ENCODE measurements around the gene PDZD4. TPM values are rescaled to one million over a fixed set of nuclear protein-coding genes. Genes with fewer than 3 reads are reported as not detected.

Gene PDZD4
- total and polyA plus RNA-seq, 9 donors: 1.6 to 6.3 (median 3.8) TPM

- Histone ChIP-seq H3K27ac (ENCODE audit: low read length) (no peak overlapping the region), H3K4me1 (ENCODE audit: control insufficient read depth, insufficient read depth, low read length) (no peaks in the 10 kb centered on the region), H3K27me3 (ENCODE audit: control insufficient read depth, insufficient read depth, low read length) (peaks cover 3% of the 10 kb centered on the region), H3K4me3 (ENCODE audit: low read length) (no peak overlapping the region), H3K36me3 (ENCODE audit: control insufficient read depth, insufficient read depth, low read length) (no peaks in the 10 kb centered on the region), H3K9me3 (replicated peaks; ENCODE audit: control insufficient read depth, low read depth, low read length) (no peaks in the 10 kb centered on the region)
- DNase-seq: no peak
- 82% methylated on average over 18 of the region's 21 CpGs for WGBS (ENCODE audit: insufficient coverage)
Measured at GRCh38 chrX:153772316-153773217, 57.8 kb downstream of the PDZD4 start.

GRCh38 chrX:153771415-153772315 lies 58.7 kb downstream of the PDZD4 start:
- 80% methylated on average over 30 of the region's 37 CpGs for WGBS (ENCODE audit: insufficient coverage)
- no peaks in the 10 kb centered on the region for H3K36me3 ChIP-seq (ENCODE audit: control insufficient read depth, insufficient read depth, low read length)

GRCh38 chrX:153770601-153771414 lies 59.5 kb downstream of the PDZD4 start:
- no peak overlapping the region for H3K4me3 ChIP-seq (ENCODE audit: low read length)

More at GRCh38 chrX:153771415-153772315, 58.7 kb downstream of the PDZD4 start:
- no peak overlapping the region for H3K27ac ChIP-seq (ENCODE audit: low read length)
- no peaks in the 10 kb centered on the region for H3K9me3 ChIP-seq (replicated peaks; ENCODE audit: control insufficient read depth, low read depth, low read length)
- no peaks in the 10 kb centered on the region for H3K27me3 ChIP-seq (ENCODE audit: control insufficient read depth, insufficient read depth, low read length)
- DNase-seq: no peak
- peaks cover 4% of the 10 kb centered on the region for H3K4me1 ChIP-seq (ENCODE audit: control insufficient read depth, insufficient read depth, low read length)
- H3K4me3 ChIP-seq (ENCODE audit: low read length): no peak overlapping the region

GRCh38 chrX:153769865-153770600 lies 60.3 kb downstream of the PDZD4 start:
- Histone ChIP-seq H3K4me1 (ENCODE audit: control insufficient read depth, insufficient read depth, low read length) (peaks cover 9% of the 10 kb centered on the region), H3K9me3 (replicated peaks; ENCODE audit: control insufficient read depth, low read depth, low read length) (no peaks in the 10 kb centered on the region), H3K36me3 (ENCODE audit: control insufficient read depth, insufficient read depth, low read length) (no peaks in the 10 kb centered on the region), H3K27ac (ENCODE audit: low read length) (no peak overlapping the region), H3K27me3 (ENCODE audit: control insufficient read depth, insufficient read depth, low read length) (no peaks in the 10 kb centered on the region), H3K4me3 (ENCODE audit: low read length) (no peak overlapping the region)
- 82% methylated on average over 22 of the region's 25 CpGs for WGBS (ENCODE audit: insufficient coverage)
- no peak for DNase-seq

More at GRCh38 chrX:153770601-153771414, 59.5 kb downstream of the PDZD4 start:
- no peak for DNase-seq
- Histone ChIP-seq H3K9me3 (replicated peaks; ENCODE audit: control insufficient read depth, low read depth, low read length) (no peaks in the 10 kb centered on the region), H3K4me1 (ENCODE audit: control insufficient read depth, insufficient read depth, low read length) (peaks cover 9% of the 10 kb centered on the region), H3K27ac (ENCODE audit: low read length) (no peak overlapping the region), H3K36me3 (ENCODE audit: control insufficient read depth, insufficient read depth, low read length) (no peaks in the 10 kb centered on the region), H3K27me3 (ENCODE audit: control insufficient read depth, insufficient read depth, low read length) (no peaks in the 10 kb centered on the region)
- WGBS (ENCODE audit: insufficient coverage): 91% methylated on average over 15 of the region's 18 CpGs

DNA sequence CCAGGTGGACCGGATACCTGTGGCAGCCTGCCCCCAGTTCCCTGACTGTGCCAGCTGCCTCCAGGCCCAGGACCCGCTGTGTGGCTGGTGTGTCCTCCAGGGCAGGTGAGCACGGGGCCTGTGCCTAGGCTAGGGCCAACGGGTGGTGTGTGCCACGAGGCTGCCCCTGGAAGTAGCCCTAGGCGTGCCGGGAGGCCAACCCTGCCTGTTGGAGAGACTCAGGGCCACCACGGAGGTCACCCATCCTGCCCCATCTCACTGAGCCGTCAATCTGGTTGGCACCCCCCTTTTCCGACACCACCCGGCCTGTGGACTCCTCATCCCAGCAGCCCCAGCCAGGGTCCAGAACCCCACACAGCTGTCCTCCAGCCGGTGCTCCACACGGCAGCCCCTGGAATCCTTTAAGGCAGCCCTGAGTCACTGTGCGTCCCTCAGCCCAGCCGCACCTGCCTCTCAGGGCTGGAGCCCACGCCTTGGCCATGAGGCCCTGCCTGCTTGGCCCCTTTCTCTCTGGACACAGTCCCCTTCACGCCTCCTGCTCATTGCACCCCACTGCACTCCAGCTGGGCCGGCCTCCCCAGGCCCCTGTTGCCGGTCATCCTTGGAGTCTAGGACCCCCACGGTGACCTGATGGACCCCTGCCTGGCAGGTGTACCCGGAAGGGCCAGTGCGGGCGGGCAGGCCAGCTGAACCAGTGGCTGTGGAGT lies 61.0 kb downstream of the PDZD4 start:
- Histone ChIP-seq H3K4me3 (ENCODE audit: low read length) (no peak overlapping the region), H3K4me1 (ENCODE audit: control insufficient read depth, insufficient read depth, low read length) (peaks cover 9% of the 10 kb centered on the region), H3K9me3 (replicated peaks; ENCODE audit: control insufficient read depth, low read depth, low read length) (no peaks in the 10 kb centered on the region), H3K36me3 (ENCODE audit: control insufficient read depth, insufficient read depth, low read length) (no peaks in the 10 kb centered on the region), H3K27ac (ENCODE audit: low read length) (no peak overlapping the region), H3K27me3 (ENCODE audit: control insufficient read depth, insufficient read depth, low read length) (no peaks in the 10 kb centered on the region)
- DNase-seq: no peak
- WGBS (ENCODE audit: insufficient coverage): 84% methylated on average over 23 of the region's 23 CpGs

GRCh38 chrX:153768311-153769157 lies 61.8 kb downstream of the PDZD4 start:
- Histone ChIP-seq H3K27ac (ENCODE audit: low read length) (no peak overlapping the region), H3K36me3 (ENCODE audit: control insufficient read depth, insufficient read depth, low read length) (no peaks in the 10 kb centered on the region), H3K27me3 (ENCODE audit: control insufficient read depth, insufficient read depth, low read length) (peaks cover 2% of the 10 kb centered on the region), H3K4me1 (ENCODE audit: control insufficient read depth, insufficient read depth, low read length) (peaks cover 14% of the 10 kb centered on the region), H3K9me3 (replicated peaks; ENCODE audit: control insufficient read depth, low read depth, low read length) (no peaks in the 10 kb centered on the region), H3K4me3 (ENCODE audit: low read length) (no peak overlapping the region)
- DNase-seq: no peak
- WGBS (ENCODE audit: insufficient coverage): 77% methylated on average over 18 of the region's 22 CpGs

DNA sequence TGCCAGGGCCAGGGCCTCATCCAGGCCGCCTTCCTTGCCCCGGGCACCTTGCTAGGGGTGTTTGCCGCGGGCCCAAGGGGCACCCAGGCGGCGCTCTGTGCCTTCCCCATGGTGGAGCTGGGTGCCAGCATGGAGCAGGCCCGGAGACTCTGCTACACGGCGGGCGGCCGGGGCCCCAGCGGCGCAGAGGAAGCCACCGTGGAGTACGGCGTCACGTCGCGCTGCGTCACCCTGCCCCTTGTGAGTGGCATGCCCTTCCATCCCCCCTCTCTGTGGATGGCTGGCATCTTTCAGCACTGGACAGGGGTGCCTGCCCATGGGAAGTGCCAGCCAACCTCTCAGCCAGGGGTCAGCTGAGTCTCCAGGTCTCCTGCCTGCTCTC lies 62.7 kb downstream of the PDZD4 start:
- Histone ChIP-seq H3K27ac (ENCODE audit: low read length) (no peak overlapping the region), H3K36me3 (ENCODE audit: control insufficient read depth, insufficient read depth, low read length) (no peaks in the 10 kb centered on the region), H3K4me3 (ENCODE audit: low read length) (no peak overlapping the region), H3K9me3 (replicated peaks; ENCODE audit: control insufficient read depth, low read depth, low read length) (no peaks in the 10 kb centered on the region), H3K27me3 (ENCODE audit: control insufficient read depth, insufficient read depth, low read length) (peaks cover 2% of the 10 kb centered on the region), H3K4me1 (ENCODE audit: control insufficient read depth, insufficient read depth, low read length) (peaks cover 14% of the 10 kb centered on the region)
- no peak for DNase-seq
- 91% methylated on average over 20 of the region's 20 CpGs for WGBS (ENCODE audit: insufficient coverage)

DNA sequence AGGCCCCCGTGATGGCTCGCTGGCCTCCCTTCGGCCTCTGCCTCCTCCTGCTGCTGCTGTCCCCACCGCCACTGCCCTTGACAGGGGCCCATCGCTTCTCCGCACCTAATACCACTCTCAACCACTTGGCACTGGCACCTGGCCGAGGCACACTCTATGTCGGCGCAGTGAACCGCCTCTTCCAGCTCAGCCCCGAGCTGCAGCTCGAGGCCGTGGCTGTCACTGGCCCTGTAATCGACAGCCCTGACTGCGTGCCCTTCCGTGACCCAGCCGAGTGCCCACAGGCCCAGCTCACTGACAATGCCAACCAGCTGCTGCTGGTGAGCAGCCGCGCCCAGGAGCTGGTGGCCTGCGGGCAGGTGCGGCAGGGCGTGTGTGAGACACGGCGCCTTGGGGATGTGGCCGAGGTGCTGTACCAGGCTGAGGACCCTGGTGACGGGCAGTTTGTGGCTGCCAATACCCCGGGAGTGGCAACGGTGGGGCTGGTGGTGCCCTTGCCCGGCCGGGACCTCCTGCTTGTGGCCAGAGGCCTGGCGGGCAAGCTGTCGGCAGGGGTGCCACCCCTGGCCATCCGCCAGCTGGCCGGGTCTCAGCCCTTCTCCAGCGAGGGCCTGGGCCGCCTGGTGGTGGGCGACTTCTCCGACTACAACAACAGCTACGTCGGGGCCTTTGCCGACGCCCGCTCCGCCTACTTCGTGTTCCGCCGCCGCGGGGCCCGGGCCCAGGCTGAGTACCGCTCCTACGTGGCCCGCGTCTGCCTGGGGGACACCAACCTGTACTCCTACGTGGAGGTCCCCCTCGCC lies 63.3 kb downstream of the PDZD4 start:
- Histone ChIP-seq H3K27me3 (ENCODE audit: control insufficient read depth, insufficient read depth, low read length) (peaks cover 2% of the 10 kb centered on the region), H3K4me3 (ENCODE audit: low read length) (no peak overlapping the region), H3K27ac (ENCODE audit: low read length) (no peak overlapping the region), H3K4me1 (ENCODE audit: control insufficient read depth, insufficient read depth, low read length) (peaks cover 14% of the 10 kb centered on the region), H3K9me3 (replicated peaks; ENCODE audit: control insufficient read depth, low read depth, low read length) (no peaks in the 10 kb centered on the region), H3K36me3 (ENCODE audit: control insufficient read depth, insufficient read depth, low read length) (no peaks in the 10 kb centered on the region)
- WGBS (ENCODE audit: insufficient coverage): 79% methylated on average over 56 of the region's 56 CpGs
- DNase-seq: peak; percentile 2

All from muscle of leg (tissue), 11 donors.